ENCODE data around the gene SELENBP1. TPM values are rescaled to one million over a fixed set of nuclear protein-coding genes. Genes with fewer than 3 reads are reported as not detected.

The SELENBP1 gene
- total RNA-seq, 3 donors from 2014 or later (not counting 1 experiment from before 2014, with no cell fraction given), result not detected

DNA sequence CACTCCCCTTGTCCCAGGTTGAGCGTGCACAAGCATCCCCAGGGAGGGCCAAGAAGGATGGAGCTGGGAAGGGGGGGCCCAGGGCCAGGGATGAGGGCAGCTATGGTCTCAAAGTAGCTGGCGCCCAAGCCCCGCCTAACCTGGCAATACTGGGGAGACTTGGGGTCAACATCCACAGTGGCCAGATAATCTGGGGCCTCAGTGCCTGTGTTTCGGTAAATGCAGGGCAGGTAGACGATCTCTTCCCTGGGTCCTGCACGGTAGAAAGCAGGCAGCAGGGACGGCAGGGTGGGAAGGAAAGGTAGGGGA, 3.2 kb downstream of the SELENBP1 start:
- no peak overlapping the region for H3K4me3 Mint-ChIP-seq
- Histone ChIP-seq H3K9me3 (ENCODE audit: control insufficient read depth, insufficient read depth, low read length) (no peaks in the 10 kb centered on the region), H3K27ac (ENCODE audit: low read length) (no peak overlapping the region), H3K27me3 (ENCODE audit: control insufficient read depth, insufficient read depth, low read length) (no peaks in the 10 kb centered on the region), H3K4me1 (ENCODE audit: control insufficient read depth, insufficient read depth, low read length) (peaks cover 9% of the 10 kb centered on the region), H3K4me3 (ENCODE audit: low read length) (no peak overlapping the region), H3K36me3 (ENCODE audit: control insufficient read depth, insufficient read depth, low read length) (no peaks in the 10 kb centered on the region)
- H3K27ac Mint-ChIP-seq, result no peak overlapping the region
- H3K36me3 Mint-ChIP-seq, result no peaks in the 10 kb centered on the region
- DNase-seq, result no peak
- intact Hi-C loops (cut with micrococcal nuclease), result no loop called here
- WGBS (ENCODE audit: insufficient coverage), result 85% methylated on average over 7 of the region's 7 CpGs
- TF ChIP-seq, protein P1, sequence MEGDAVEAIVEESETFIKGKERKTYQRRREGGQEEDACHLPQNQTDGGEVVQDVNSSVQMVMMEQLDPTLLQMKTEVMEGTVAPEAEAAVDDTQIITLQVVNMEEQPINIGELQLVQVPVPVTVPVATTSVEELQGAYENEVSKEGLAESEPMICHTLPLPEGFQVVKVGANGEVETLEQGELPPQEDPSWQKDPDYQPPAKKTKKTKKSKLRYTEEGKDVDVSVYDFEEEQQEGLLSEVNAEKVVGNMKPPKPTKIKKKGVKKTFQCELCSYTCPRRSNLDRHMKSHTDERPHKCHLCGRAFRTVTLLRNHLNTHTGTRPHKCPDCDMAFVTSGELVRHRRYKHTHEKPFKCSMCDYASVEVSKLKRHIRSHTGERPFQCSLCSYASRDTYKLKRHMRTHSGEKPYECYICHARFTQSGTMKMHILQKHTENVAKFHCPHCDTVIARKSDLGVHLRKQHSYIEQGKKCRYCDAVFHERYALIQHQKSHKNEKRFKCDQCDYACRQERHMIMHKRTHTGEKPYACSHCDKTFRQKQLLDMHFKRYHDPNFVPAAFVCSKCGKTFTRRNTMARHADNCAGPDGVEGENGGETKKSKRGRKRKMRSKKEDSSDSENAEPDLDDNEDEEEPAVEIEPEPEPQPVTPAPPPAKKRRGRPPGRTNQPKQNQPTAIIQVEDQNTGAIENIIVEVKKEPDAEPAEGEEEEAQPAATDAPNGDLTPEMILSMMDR (IDR thresholded peaks at IDR 0.05), result no peak
- H3K9me3 Mint-ChIP-seq, result no peaks in the 10 kb centered on the region
- H3K4me1 Mint-ChIP-seq, result no peaks in the 10 kb centered on the region
- no peak for ATAC-seq
- H3K27me3 Mint-ChIP-seq (ENCODE audit: low read depth in 2 of 2), result no peaks in the 10 kb centered on the region

DNA sequence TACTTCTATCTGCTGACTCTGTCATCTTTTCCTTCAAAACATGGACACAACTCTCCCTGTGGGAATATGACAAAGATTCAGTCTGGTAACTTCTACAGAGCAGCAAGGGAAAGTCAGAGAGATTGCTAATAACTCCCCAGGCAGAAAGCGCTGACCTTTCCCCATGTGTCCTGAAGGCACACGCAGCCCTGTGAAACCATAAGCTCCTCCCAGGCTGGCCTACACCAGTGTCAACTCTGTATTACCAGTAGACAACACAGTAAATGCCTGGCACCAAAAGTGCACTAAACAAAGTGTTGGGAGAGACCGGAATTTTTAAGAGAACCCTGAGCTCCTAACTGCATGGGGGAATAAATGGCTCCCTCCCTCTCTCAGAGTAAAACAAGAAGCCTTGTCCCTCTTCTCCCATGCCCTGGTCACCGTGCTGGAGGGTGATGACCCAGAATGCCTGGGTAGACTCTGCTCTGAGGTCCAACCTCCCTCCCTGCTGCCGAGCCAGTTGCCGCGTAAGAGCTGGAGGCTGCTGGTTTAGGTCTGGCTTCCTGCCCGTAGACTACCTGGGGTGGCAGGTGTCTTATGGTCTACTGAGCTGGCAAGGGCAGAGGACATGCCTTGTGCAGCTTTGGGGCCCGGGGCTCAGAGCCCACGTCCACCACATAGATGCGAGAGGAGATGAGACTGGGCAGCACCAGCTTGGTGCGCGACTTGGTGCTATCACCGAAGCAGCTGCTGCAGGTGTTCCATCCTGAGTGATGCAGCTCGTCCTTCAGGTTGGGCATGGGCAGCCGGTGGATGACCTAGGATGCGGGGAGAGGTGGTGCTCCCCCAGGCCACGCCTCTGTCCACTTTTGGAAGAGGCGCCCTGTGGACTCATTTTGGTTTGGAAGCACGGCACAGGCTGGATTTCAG, 3.9 kb downstream of the SELENBP1 start:
- no peak overlapping the region for H3K4me3 Mint-ChIP-seq
- peaks cover 9% of the 10 kb centered on the region for H3K4me1 ChIP-seq (ENCODE audit: control insufficient read depth, insufficient read depth, low read length)
- no peaks in the 10 kb centered on the region for H3K9me3 Mint-ChIP-seq
- no peaks in the 10 kb centered on the region for H3K36me3 ChIP-seq (ENCODE audit: control insufficient read depth, insufficient read depth, low read length)
- DNase-seq (no peak), ATAC-seq (no peak)
- no peaks in the 10 kb centered on the region for H3K27me3 Mint-ChIP-seq (ENCODE audit: low read depth in 2 of 2)
- WGBS (ENCODE audit: insufficient coverage), result 90% methylated on average over 20 of the region's 20 CpGs
- TF ChIP-seq, protein P1 (IDR thresholded peaks at IDR 0.05), result no peak
- no peaks in the 10 kb centered on the region for H3K9me3 ChIP-seq (ENCODE audit: control insufficient read depth, insufficient read depth, low read length)
- no peaks in the 10 kb centered on the region for H3K27me3 ChIP-seq (ENCODE audit: control insufficient read depth, insufficient read depth, low read length)
- intact Hi-C loops (cut with micrococcal nuclease), result no loop called here
- no peak overlapping the region for H3K27ac Mint-ChIP-seq
- no peak overlapping the region for H3K4me3 ChIP-seq (ENCODE audit: low read length)
- no peaks in the 10 kb centered on the region for H3K4me1 Mint-ChIP-seq
- no peaks in the 10 kb centered on the region for H3K36me3 Mint-ChIP-seq
- H3K27ac ChIP-seq (ENCODE audit: low read length), result no peak overlapping the region

DNA sequence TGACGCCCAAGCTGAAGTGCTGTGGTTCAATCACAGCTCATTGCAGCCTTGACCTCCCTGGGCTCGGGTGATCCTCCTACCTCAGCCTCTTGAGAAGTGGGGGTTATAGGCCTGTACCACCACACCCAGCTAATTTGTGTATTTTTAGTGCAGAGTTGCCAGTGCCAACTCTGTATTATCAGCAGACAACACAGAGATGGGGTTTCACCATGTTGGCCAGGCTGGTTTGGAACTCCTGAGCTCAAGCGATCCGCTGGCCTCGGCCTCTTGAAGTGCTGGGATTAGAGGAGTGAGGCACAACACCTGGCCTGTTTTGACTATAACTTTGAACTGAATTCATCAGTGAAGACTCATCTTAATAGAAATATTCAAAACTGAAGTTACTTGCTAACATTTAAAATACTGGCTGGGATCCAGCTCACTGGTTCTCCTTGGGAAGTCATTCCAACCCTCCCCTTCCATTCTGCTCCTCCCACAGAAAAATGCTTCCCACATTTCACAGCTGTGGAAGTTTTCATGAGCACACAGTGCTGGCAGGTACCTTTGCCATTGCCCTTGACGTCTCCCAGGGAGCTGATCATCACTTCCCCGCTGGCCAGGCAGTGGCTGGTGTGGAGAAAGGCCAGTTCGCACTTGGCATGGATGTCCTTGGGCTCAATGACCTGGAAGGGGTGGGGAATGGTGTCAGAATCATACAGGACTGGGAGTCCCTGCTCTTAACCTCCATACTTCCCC, 4.7 kb downstream of the SELENBP1 start:
- Mint-ChIP-seq H3K9me3 (no peaks in the 10 kb centered on the region), H3K27ac (no peak overlapping the region), H3K4me1 (no peaks in the 10 kb centered on the region), H3K4me3 (no peak overlapping the region), H3K36me3 (no peaks in the 10 kb centered on the region), H3K27me3 (ENCODE audit: low read depth in 2 of 2) (no peaks in the 10 kb centered on the region)
- 94% methylated on average over 7 of the region's 8 CpGs for WGBS (ENCODE audit: insufficient coverage)
- no peak overlapping the region for H3K27ac ChIP-seq (ENCODE audit: low read length)
- no peaks in the 10 kb centered on the region for H3K36me3 ChIP-seq (ENCODE audit: control insufficient read depth, insufficient read depth, low read length)
- TF ChIP-seq, protein P1 (IDR thresholded peaks at IDR 0.05), result no peak
- no peak for ATAC-seq
- H3K4me1 ChIP-seq (ENCODE audit: control insufficient read depth, insufficient read depth, low read length), result peaks cover 9% of the 10 kb centered on the region
- H3K4me3 ChIP-seq (ENCODE audit: low read length), result no peak overlapping the region
- DNase-seq, result no peak
- no peaks in the 10 kb centered on the region for H3K9me3 ChIP-seq (ENCODE audit: control insufficient read depth, insufficient read depth, low read length)
- intact Hi-C loops (cut with micrococcal nuclease), result no loop called here
- H3K27me3 ChIP-seq (ENCODE audit: control insufficient read depth, insufficient read depth, low read length), result no peaks in the 10 kb centered on the region

Data from natural killer cell (primary cell).